ENCODE data around the gene IRF8.

GRCh38 chr16:85935974-85936760 lies 37.2 kb downstream of the IRF8 start:
- TF ChIP-seq POLR2A (IDR thresholded peaks at IDR 0.05; ENCODE audit: low read depth, low read length) = peak; percentile 47
- TF ChIP-seq POLR2AphosphoS5 (IDR thresholded peaks at IDR 0.05; ENCODE audit: low read depth, low read length) = peak; percentile 48; the same call in 1 of the 2 replicates
